GM23338 (cell line): ENCODE results near the gene QRFP.

Experiments used
- CREB1 ChIP-seq: fragments of 250-450 bp; sonication (Bioruptor Pico); IDR thresholded peaks from 2 replicates; pipeline ENCODE4 v1.5.0; 2020; ENCODE audit warnings: low read depth, mild to moderate bottlenecking, moderate library complexity
- CTCF ChIP-seq, 2 experiments: fragments of 200-600 bp in 1 of 2; sonication (generic) in 1 of 2; conservative IDR thresholded peaks; 2 replicates each; pipeline versions ENCODE4 v1.5.1 to v1.6.1; 2016 to 2017; ENCODE audit warnings: antibody characterized with exemption in 2 of 2, low read depth in 2 of 2, mild to moderate bottlenecking in 2 of 2, moderate library complexity in 1 of 2
- ETS1 ChIP-seq: IDR thresholded peaks from 2 replicates; pipeline ENCODE4 v1.6.1; 2016; ENCODE audit warnings: antibody characterized with exemption
- EZH2 ChIP-seq: fragments of 200-600 bp; sonication (generic); IDR thresholded peaks from one replicate; pipeline ENCODE4 v1.8.0; 2017; ENCODE audit warnings: antibody characterized with exemption, mild to moderate bottlenecking, low read depth; ENCODE audit not compliant: unreplicated experiment
- EZH2phosphoT487 ChIP-seq: fragments of 200-600 bp; sonication (generic); IDR thresholded peaks from one replicate; pipeline ENCODE4 v1.8.1; 2018; ENCODE audit warnings: antibody characterized with exemption; ENCODE audit not compliant: unreplicated experiment
- POLR2AphosphoS5 ChIP-seq: IDR thresholded peaks from 2 replicates; pipeline ENCODE4 v1.6.1; 2016; ENCODE audit warnings: antibody characterized with exemption, low read depth
- REST ChIP-seq: IDR thresholded peaks from one replicate; pipeline ENCODE4 v1.6.1; 2018; ENCODE audit warnings: antibody characterized with exemption; ENCODE audit not compliant: unreplicated experiment
- ZNF114 ChIP-seq: fragments of 250-450 bp; sonication (Bioruptor Pico); IDR thresholded peaks from 2 replicates; pipeline ENCODE4 v1.5.0; 2020; ENCODE audit warnings: mild to moderate bottlenecking, moderate library complexity
- ZNF462 ChIP-seq: fragments of 250-450 bp; sonication (Bioruptor Pico); IDR thresholded peaks from 2 replicates; pipeline ENCODE4 v1.5.0; 2020; ENCODE audit warnings: mild to moderate bottlenecking, moderate library complexity

- TF ChIP-seq CTCF (conservative IDR thresholded peaks at IDR 0.05; ENCODE audit: low read depth in 2 of 2) = no peak
- TF ChIP-seq CREB1 (CRISPR knock-in tag) = no peak
- TF ChIP-seq EZH2 = no peak
- TF ChIP-seq EZH2phosphoT487 = no peak
- no peak for TF ChIP-seq REST
- TF ChIP-seq POLR2AphosphoS5 = no peak
- TF ChIP-seq ETS1 = no peak
- no peak for TF ChIP-seq ZNF462 (CRISPR knock-in tag)
- no peak for TF ChIP-seq ZNF114
These were observed 46.6 kb upstream of the QRFP start for GRCh38 chr9:130943221-130943620.
